AG08396 (cell line): ENCODE results near the gene PEX5.
"Not testable (repeated sequence)": the region's sequence is repeated elsewhere in the genome, so short reads cannot be mapped to it uniquely, and the experiment has no call there.

Source experiments
- DNase-seq: peaks from one replicate; pipeline ENCODE4 v3.0.0; 2012; ENCODE audit warnings: low spot score, mixed read lengths

PEX5 gene

DNA sequence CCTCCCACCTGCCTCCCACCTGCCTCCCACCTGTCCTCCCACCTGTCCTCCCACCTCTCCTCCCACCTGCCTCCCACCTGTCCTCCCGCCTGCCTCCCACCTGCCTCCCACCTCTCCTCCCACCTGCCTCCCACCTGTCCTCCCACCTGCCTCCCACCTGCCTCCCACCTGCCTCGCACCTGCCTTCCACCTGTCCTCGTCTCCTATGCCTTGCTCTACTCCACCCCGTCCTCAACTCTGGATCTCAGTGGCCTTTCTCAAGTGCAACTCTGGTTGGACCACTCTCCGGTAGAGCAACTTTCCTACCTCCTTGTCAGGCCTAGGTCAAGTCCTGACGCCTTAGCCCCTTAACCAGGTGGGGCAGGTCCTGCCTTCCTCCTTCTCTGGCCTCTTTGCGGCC is 29.3 kb upstream of the PEX5 start:
- DNase-seq: no peak

DNA sequence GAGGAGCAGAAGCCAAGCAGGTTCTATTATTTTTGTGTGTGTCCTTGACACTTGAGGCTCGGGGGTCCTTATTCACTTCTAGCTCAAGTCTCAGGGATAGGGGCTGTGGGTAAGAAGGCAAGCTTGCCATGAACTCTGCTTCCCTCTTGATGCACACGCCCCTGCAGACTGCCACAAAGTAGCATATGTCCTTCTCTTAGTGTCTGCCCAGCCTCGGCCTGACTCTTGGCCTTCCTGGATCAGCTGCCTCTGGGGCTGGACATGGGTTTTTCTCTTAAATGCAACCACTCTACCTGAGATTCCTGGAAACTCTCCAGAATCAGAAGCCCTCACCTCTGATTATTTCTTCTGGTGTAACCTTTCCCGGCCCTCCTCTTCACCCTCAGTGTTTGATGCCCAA is 28.2 kb upstream of the PEX5 start:
- no peak for DNase-seq

- DNase-seq: peak; percentile 48
Measured at GRCh38 chr12:7161811-7162210, 27.7 kb upstream of the PEX5 start.

DNA sequence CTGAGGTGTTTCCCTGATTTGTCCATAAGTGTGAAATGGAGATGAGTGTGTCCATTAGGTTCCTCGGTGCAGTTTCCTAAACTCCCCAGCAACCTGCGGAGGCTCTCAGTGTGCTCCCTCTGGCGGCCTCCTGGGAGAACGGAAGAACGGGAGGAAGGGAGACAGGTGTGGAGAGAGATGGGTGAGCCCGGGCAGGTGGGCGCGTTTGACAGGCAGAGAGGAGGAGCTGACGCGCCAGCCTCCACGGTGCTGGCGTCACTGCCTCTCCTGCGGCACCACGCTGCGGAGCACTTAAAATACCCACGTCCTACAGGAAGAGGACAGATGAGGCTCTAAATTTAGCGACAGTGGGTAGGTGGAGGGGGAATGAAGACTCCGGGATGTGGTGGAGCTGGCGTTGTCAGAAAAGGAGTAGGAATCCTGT is 26.8 kb upstream of the PEX5 start:
- DNase-seq: no peak

- DNase-seq: no peak
Measured at GRCh38 chr12:7169951-7170350, 19.5 kb upstream of the PEX5 start.

DNA sequence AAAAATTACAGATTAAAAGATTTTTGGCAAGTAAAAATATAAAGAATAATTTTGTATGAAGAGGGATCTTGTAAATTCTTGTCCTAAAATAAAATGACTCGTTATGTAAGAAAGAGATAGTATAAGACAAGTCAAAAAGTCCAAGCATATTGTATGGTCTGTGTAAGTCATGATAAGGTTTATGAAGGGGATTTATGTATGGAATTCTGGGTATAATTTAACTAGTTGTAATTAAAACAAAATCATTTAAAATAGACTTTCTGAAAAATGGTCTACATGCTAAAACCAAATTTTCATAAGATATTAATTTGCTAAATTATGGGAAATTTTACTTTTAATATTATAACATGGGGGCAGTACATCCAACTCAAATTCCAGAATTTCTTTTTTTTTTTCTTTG is 17.6 kb upstream of the PEX5 start:
- DNase-seq: no peak

DNA sequence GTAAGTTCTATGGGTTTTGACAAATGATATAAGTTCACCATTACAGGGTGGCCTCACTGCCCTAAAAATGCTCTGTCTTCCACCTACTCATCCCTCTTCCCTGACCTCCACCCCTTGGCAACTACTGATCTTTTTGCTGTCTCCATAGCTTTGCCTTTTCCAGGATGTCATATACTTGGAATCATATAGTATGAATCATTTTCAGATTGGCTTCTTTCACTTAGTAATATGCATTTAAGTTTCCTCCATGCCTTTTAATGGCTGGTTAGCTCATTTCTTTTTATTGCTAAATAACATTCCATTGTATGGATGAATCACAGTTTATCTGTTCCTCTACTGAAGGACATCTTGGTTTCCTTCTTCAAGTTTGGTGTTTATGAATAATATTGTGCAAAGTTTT is 14.0 kb upstream of the PEX5 start:
- DNase-seq: no peak

GRCh38 chr12:7176595-7176994 is 12.9 kb upstream of the PEX5 start:
- no peak for DNase-seq

GRCh38 chr12:7178481-7178880 is 11.0 kb upstream of the PEX5 start:
- DNase-seq: no peak

DNA sequence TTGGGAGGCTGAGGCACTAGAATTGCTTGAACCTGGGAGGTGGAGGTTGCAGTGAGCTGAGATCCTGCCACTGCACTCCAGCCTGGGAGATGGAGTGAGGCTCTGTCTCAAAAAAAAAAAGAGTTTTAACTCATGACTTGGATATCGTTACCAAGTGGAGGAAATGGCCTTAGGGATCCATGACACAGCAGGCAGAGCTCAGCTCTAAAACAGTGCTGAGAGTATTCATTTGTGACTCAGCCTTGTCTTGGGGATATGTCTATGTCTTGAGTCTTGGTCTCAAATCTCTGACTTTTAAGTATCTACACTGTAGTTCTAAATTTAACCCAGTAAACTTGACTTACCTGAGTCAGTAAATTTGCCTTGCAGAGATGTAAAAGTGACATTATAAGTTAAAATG is 8.8 kb upstream of the PEX5 start:
- DNase-seq: no peak

DNA sequence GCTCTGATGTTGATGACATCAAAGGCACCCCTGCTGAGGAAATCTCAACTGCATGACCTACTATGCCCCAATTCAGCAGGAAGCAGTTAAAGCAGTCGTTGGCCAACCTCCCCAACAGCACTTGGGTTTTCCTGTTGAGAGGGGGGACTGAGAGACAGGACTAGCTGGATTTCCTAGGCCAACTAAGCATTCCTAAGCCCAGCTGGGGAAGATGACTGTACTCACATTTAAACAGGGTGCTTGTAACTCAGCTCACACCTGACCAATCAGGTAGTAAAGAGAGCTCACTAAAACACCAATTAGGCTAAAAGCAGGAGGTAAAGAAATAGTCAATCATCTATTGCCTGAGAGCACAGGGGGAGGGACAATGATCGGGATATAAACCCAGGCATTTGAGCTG is 3.4 kb upstream of the PEX5 start:
- DNase-seq: not testable (repeated sequence)

DNA sequence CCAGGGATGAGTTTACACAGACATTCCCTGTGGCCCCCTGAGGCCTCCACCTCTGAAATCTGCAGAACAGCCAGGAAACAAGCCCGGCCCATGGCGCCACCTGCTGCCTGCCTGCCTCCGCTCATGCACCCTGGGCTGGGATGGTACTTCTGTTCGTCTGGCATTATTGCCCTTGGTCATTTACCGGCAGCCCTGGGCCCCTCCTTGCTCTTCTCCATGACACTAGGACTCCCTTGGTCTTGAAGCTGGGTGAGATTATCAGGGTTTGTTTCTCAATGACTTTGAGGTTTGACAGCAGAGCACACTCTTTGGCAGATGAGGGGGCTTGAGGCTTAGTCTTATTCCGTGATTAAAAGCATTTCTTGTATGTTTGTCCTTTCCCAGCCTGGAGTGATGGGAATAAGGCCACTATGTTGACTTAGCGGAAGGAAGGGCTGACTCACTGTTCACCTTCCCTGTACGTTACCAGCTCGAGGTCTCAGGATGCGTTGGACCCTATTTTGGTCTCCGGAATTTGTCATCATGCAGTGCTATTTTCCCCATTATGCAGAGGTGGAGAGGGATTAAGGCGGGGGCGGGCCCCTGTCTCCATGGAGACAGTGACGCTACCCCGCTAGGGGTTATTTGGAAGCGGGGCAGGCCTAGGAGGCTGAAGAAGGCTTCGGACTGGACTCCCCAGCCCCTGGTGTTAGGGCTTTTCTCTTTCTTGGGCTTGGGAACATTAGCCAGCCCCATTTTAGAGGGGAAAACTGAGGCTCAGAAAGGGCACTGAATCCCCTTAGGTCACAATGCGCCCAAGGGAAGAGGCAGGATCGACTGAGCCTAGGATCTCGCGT is 706 bp upstream of the PEX5 start:
- peak; percentile 75 for DNase-seq

GRCh38 chr12:7190268-7191055 is 976 bp downstream of the PEX5 start:
- DNase-seq: peak; percentile 56

GRCh38 chr12:7193674-7194073 is 4.2 kb downstream of the PEX5 start:
- DNase-seq: no peak

DNA sequence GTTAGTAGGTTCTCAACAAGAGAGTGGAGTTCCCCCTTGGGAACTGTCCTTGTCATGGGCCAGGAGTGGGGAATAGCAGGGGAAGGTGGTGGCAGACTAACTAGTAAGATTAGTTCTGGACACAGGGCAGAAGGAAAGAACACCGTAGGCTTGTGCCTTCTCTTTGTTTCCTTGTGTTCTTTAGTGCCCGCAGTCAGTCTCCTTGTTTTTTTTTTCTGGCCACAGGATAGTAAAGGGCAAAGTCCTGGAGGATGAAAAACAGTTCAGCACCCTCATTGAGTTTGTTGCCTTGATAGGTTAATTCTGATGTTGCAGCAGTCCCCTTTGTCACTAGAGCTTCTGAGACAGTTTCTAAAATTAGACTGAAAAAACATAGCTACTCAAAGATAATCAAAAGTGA is 8.4 kb downstream of the PEX5 start:
- DNase-seq: no peak

- no peak for DNase-seq
Measured at GRCh38 chr12:7203109-7203508, 13.6 kb downstream of the PEX5 start.

DNA sequence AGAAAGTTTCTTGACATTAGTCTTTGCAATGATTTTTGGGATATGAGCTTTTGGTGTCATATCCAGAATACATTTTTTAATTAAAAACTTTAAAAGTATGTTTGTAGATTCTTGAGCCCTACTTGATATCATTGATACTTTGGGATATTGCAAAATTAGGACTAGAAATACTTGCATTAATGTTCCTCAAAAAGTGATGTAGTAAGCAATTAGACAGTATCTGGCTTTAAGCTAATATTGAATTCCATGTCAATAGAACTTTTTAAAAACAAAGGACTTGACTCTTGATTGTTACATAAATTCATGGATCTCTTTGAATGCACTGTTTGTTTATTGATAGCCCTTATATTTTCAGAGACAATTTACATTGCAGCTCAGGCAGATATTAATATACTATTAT is 15.6 kb downstream of the PEX5 start:
- no peak for DNase-seq

- no peak for DNase-seq
Measured at GRCh38 chr12:7206691-7207090, 17.2 kb downstream of the PEX5 start.

GRCh38 chr12:7207866-7208625 is 18.6 kb downstream of the PEX5 start:
- no peak for DNase-seq

DNA sequence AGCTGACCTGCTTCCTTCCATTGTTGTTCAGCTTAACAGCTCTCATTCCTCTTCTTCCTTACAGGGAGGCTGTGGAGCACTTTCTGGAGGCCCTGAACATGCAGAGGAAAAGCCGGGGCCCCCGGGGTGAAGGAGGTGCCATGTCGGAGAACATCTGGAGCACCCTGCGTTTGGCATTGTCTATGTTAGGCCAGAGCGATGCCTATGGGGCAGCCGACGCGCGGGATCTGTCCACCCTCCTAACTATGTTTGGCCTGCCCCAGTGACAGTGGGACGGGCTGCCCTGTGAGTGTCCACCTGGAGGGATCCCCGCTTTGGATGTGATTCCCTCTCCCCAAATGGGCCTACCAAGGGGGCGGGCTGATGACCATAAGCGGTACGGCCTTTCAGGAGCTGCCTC is 20.5 kb downstream of the PEX5 start:
- no peak for DNase-seq

DNA sequence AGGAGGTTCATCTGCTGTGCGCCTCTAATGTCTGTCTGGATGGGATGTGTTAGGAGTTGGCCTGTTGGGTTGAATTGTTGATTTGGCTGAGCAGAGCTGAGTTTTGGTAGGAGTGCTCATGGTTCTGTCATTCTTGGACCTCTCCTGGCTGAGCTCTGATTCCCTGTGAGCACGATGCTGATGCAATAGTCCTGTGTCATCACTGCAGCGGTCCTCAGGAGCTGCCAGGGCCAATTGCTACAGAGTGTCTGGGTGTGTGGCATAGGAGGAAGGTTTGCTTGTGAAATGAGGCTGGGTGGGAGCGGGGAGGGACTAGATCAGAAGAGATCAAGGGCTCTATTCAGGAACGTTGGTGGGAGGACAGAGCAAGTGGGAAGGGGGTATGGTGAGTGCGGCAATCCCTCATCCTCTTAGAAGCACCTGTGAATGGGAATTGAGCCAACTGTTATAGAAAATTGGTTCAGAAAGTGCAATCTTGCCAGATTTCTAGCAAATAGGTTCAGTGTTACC is 21.2 kb downstream of the PEX5 start:
- DNase-seq: no peak

DNA sequence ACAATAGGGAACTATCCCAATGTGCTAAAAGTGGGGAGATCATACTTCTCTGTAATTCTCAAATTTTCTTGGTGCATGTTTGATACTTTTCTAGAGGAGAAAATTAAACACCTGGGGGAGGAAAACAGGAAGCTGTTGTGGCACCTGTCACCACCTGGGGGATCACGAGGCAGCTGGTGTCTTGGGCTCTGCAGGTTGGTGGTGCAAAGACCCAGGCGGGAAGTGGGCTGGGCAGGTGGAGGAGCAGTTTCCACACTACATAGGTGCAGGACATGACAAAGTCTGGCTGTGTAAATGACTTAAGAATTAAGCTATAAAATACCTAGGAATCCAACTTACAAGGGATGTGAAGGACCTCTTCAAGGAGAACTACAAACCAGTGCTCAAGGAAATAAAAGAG is 23.2 kb downstream of the PEX5 start:
- DNase-seq: no peak

GRCh38 chr12:7213745-7214144 is 24.3 kb downstream of the PEX5 start:
- DNase-seq: not testable (repeated sequence)
